ENCODE results near the gene MAPK13.
"Not testable (repeated sequence)": the region's sequence is repeated elsewhere in the genome, so short reads cannot be mapped to it uniquely, and the experiment has no call there.

The MAPK13 gene

GRCh38 chr6:36129941-36130666 lies at the start of gene MAPK13:
MAPK13 (plus strand) TSS chr6:36130513; CDS start chr6:36130583, 70 bp downstream.
- peak; percentile 23 to 40 for DNase-seq

GRCh38 chr6:36082318-36082717 lies 48.0 kb upstream of the MAPK13 start:
- DNase-seq, result no peak

GRCh38 chr6:36083446-36083845 lies 46.9 kb upstream of the MAPK13 start:
- DNase-seq, result no peak

GRCh38 chr6:36088204-36088603 lies 42.1 kb upstream of the MAPK13 start:
- DNase-seq, result not testable (repeated sequence)

- DNase-seq, result no peak
Measured at GRCh38 chr6:36089048-36089447, 41.3 kb upstream of the MAPK13 start.

- no peak for DNase-seq
Measured at GRCh38 chr6:36094238-36094637, 36.1 kb upstream of the MAPK13 start.

- peak; percentile 78 for DNase-seq
Measured at GRCh38 chr6:36094753-36095496, 35.4 kb upstream of the MAPK13 start.

GRCh38 chr6:36095497-36096391 lies 34.6 kb upstream of the MAPK13 start:
- DNase-seq, result no peak

- DNase-seq, result no peak
Measured at GRCh38 chr6:36098253-36098919, 31.9 kb upstream of the MAPK13 start.

- DNase-seq, result no peak
Measured at GRCh38 chr6:36098920-36099647, 31.2 kb upstream of the MAPK13 start.

GRCh38 chr6:36099869-36100483 lies 30.3 kb upstream of the MAPK13 start:
- no peak for DNase-seq

GRCh38 chr6:36101691-36102090 lies 28.6 kb upstream of the MAPK13 start:
- no peak for DNase-seq

- no peak for DNase-seq
Measured at GRCh38 chr6:36102853-36103252, 27.5 kb upstream of the MAPK13 start.

GRCh38 chr6:36104836-36105235 lies 25.5 kb upstream of the MAPK13 start:
- DNase-seq, result no peak

- no peak for DNase-seq
Measured at GRCh38 chr6:36109092-36109491, 21.2 kb upstream of the MAPK13 start.

- DNase-seq, result no peak
Measured at GRCh38 chr6:36110050-36110449, 20.3 kb upstream of the MAPK13 start.

- no peak for DNase-seq
Measured at GRCh38 chr6:36110863-36111262, 19.4 kb upstream of the MAPK13 start.

GRCh38 chr6:36111526-36111925 lies 18.8 kb upstream of the MAPK13 start:
- DNase-seq, result no peak

- DNase-seq, result no peak
Measured at GRCh38 chr6:36113049-36113448, 17.3 kb upstream of the MAPK13 start.

GRCh38 chr6:36113703-36114102 lies 16.6 kb upstream of the MAPK13 start:
- DNase-seq, result no peak

- DNase-seq, result no peak
Measured at GRCh38 chr6:36114798-36115408, 15.4 kb upstream of the MAPK13 start.
